GM18508 (cell line): ENCODE measurements around the gene SSC5D.

ENCODE experiments used
- ATAC-seq: cut with Tn5 transposase; IDR thresholded peaks from one replicate; pipeline ENCODE4 v1.9.1; 2021; ENCODE audit warnings: moderate number of reproducible peaks; ENCODE audit not compliant: insufficient read depth, unreplicated experiment

Gene SSC5D

GRCh38 chr19:55472463-55472862 is 15.8 kb upstream of the SSC5D start:
- ATAC-seq = no peak

GRCh38 chr19:55473225-55474012 is 14.8 kb upstream of the SSC5D start:
- no peak for ATAC-seq

GRCh38 chr19:55474269-55475265 is 13.7 kb upstream of the SSC5D start:
- ATAC-seq = no peak

- ATAC-seq = peak; percentile 54
Observed at GRCh38 chr19:55476100-55476775, 12.0 kb upstream of the SSC5D start, which contains the start of gene ZNF628. Gene ZNF628 (plus strand): TSS chr19:55476617. CDS start chr19:55479911, 3,294 bp downstream.

- ATAC-seq = no peak
Observed at GRCh38 chr19:55477905-55478304, 10.3 kb upstream of the SSC5D start.

GRCh38 chr19:55478364-55478763 is 9.9 kb upstream of the SSC5D start:
- no peak for ATAC-seq

- no peak for ATAC-seq
Observed at GRCh38 chr19:55479045-55479444, 9.2 kb upstream of the SSC5D start.

- ATAC-seq = no peak
Observed at GRCh38 chr19:55479451-55480230, 8.6 kb upstream of the SSC5D start.

GRCh38 chr19:55481148-55481793 is 7.0 kb upstream of the SSC5D start:
- ATAC-seq = no peak

- no peak for ATAC-seq
Observed at GRCh38 chr19:55481794-55482155, 6.5 kb upstream of the SSC5D start.

- no peak for ATAC-seq
Observed at GRCh38 chr19:55482156-55482961, 5.9 kb upstream of the SSC5D start.

- ATAC-seq = no peak
Observed at GRCh38 chr19:55482967-55483705, 5.1 kb upstream of the SSC5D start.

- no peak for ATAC-seq
Observed at GRCh38 chr19:55483706-55484592, 4.3 kb upstream of the SSC5D start.

GRCh38 chr19:55484593-55485438 is 3.4 kb upstream of the SSC5D start, which contains the start of gene NAT14:
Gene NAT14 (plus strand): TSS chr19:55485188. CDS start chr19:55485709, 521 bp downstream.
- ATAC-seq = no peak

- ATAC-seq = no peak
Observed at GRCh38 chr19:55485439-55486011, 2.7 kb upstream of the SSC5D start.
